GM19395 (cell line): Measurements from ENCODE around the gene ACP5.
A peak's percentile ranks its signal among the peaks of the same experiment; 100 is the strongest.

Experiments used
- ATAC-seq: cut with Tn5 transposase; IDR thresholded peaks from one replicate; pipeline ENCODE4 v1.9.1; 2021; ENCODE audit warnings: mild to moderate bottlenecking, moderate library complexity; ENCODE audit not compliant: unreplicated experiment

ACP5 gene

DNA sequence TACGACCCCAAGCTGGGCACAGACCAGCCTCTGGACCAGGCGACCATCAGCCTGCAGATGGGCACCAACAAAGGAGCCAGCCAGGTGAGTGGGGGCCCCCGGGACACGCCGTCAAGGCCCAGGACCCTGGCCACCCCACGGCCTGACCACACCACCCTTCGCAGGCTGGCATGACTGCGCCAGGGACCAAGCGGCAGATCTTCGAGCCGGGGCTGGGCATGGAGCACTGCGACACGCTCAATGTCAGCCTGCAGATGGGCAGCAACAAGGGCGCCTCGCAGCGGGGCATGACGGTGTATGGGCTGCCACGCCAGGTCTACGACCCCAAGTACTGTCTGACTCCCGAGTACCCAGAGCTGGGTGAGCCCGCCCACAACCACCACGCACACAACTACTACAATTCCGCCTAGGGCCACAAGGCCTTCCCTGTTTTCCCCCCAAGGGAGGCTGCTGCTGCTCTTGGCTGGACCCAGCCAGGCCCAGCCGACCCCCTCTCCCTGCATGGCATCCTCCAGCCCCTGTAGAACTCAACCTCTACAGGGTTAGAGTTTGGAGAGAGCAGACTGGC is 28.0 kb downstream of the ACP5 start:
- no peak for ATAC-seq

DNA sequence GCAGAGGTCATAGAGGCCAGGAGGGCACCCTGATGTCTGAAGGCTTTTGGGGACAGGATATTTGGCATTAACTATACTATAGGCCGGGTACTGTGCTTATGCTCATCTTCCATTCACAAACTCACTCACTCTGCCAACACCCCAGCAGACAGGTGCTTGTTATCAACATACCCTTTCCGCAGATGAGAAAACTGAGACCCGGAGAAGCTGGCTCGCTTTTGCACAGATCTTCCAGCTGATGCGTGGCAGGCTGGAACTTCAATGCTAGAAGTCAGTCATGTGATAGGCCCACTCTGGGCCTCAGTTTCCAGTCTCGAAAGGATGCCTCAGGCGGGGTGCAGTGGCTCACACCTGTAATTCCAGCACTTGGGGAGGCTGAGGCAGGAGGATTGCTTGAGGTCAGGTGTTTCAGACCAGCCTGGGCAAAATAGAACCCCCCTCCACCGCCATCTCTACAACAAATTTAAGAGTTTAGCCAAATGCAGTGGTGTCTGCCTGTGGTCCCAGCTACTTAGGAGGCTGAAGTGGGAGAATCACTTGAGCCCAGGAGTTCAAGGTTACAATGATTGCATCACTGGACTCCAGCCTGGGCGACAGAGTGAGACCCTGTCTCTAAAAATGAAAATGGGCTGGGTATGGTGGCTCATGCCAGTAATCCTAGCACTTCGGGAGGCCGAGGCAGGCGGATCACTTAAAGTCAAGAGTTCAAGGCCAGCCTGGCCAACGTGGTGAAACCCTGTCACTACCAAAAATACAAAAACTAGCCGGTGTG is 29.3 kb downstream of the ACP5 start:
- ATAC-seq, result no peak

DNA sequence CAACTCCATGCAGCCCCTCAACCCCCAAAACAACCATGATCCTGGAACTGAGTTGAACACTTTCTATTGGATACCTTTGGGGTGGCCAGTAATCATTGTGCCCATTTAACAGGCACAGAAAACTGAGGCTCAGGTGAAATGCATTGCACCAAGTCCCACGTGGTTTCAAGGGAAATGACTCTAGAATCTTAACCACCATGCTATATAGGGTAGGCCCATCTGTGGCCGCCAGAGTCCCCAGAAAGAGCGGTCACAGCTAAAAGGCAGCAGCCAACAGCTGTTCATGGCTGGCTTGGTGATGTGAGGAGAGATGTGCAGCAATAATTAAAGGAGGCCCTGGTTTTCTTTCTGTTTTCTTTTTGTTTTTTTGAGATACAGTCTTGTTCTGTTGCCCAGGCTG is 36.2 kb downstream of the ACP5 start:
- no peak for ATAC-seq

DNA sequence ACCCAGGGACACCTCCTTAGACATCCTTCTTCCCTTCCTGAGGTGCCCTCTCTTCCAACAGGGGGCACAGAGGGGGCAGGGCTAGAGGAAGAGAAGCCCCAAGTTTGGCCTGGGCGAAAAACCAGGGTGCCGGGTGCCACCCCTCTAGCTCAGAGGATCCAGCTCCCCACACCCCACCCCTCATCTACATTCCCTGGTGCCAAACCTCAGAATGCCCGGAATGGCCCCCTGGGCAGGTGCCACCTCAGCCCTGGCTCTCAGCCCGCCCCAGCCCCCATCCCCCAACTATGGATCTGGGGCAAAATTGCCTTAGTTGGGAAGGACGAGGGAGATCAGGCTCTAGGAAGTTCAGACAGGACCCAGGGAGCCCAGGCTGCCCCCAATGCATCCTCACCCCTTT is 36.8 kb downstream of the ACP5 start:
- ATAC-seq, result no peak

DNA sequence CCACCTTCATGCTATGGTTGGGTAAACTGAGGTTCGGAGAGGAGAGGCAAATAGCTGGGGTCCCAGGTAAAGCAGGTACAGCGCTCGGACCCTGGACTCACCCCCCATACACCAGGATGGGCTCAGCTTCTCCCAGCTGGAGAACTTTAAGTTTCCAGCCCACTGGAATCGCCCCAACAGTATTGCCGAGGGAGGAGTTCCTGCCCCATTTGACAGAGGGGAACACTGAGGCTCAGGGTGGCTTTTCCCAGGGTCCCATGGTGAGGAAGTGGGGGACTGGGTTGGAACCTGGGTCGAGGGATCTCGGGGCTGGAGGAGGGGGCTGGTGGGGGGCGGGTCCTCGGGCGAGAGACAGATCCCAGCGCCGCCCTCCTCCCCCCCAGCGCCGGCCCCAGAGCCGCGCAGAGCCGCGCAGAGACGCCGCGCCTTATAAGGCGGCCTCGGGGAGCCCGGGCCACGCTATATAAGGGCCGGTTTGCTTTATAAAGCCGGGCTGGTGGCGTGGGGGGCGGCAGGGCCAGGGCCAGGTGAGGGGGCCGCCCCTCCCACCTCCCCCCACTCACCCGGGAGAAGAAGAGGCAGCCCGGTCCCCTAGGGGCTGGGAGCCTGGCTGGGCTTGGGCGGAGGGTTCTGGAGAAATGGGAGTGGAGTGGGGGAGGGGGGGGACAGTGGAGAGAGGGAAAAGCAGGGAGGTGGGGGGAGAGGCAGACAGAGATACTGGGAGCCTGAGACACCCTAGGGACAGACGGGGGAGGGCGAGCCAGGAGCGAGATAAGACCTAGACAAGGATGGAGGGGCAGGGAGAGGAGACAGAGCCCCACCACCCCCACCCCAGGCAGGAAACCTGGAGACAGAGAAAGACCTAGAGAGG is 37.7 kb downstream of the ACP5 start:
- ATAC-seq, result no peak

DNA sequence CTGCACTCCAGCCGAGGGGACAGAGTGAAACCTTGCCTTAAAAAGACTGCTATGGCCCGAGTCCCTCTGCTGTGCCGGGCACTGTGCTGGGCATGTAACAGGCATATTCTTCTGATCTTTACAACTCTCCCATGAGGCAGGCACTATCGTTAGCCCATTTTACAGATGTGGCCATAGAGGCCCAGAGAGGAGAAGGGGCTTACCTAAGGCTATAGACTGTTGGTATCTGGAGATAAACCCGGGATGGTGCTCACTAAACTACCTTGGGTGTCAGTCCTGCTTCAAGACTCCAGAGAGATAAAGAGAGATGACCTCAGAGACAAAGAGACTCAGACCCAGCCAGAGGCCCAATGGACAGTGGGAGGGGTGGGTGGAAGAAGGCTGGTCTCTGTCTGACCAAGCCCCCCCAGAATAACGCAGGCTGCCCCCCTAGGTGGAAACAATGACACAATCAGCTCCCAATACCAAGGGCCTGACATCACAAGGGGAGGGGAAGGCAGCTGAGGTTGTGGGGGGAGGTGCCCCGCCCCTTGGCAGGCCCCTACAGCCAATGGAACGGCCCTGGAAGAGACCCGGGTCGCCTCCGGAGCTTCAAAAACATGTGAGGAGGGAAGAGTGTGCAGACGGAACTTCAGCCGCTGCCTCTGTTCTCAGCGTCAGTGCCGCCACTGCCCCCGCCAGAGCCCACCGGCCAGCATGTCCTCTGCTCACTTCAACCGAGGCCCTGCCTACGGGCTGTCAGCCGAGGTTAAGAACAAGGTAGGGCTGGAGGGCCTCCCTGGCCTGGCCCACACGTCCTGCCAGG is 39.0 kb downstream of the ACP5 start, which contains the start of gene CNN1:
TSS of gene CNN1 (plus strand) at position 620 of the 805 bp plus-strand sequence. CDS start at position 697, 77 bp downstream.
- no peak for ATAC-seq

DNA sequence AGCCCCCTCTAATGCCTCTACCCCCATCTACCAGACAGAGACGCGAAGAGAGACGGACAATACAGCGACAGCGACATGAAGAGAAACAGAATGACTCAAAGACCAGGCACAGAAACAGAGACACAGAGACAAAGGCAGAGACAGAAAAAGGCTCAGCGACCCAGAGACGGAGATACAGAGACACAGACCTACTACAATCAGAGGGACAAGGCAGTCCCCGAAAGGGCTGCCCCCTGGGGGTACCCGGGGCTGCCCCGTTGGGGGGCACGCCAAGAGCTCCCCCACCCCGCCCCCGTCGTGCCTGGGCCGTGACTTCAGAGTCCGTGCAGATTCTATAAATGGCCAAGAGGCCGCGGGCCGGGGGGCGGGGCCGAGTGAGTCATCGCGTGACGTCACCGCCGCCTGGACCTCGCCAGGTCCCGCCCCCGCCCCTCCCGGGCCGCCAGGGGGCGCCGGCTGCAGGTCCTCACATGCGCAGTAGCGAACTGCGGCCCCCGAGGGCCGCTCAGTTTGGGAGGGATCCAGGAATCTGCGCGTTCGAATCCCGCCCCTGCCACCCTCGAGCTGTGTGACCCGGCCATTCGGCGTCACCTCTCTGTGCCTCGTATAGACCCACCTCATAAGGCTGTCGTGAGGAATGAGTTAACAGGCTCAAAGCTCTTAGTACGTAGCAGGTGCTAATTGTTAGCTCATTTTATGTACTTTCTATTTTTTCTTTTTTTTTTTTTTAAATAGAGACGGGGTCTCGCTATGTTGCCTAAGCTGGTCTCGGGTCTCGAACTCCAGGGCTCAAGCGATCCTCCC is 41.5 kb downstream of the ACP5 start:
- ATAC-seq, result no peak

DNA sequence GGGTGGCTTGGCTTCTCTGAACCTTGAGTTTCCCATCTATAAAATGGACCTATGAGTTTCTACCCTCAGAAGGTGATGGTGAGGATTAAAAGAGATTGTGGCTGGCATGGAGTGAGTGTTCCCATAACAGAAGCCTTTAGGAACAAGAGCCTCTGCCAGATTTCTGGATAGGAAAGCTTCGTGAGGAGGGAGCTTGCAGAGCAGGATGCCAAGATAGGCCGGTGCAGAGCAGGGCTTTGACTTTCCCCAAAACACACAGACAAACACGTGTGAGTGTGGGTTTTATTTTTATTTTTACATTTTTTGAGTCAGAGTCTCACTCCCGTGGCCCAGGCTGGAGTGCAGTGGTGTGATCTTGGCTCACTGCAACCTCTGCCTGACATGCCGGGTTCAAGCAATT is 42.5 kb downstream of the ACP5 start:
- ATAC-seq, result no peak

DNA sequence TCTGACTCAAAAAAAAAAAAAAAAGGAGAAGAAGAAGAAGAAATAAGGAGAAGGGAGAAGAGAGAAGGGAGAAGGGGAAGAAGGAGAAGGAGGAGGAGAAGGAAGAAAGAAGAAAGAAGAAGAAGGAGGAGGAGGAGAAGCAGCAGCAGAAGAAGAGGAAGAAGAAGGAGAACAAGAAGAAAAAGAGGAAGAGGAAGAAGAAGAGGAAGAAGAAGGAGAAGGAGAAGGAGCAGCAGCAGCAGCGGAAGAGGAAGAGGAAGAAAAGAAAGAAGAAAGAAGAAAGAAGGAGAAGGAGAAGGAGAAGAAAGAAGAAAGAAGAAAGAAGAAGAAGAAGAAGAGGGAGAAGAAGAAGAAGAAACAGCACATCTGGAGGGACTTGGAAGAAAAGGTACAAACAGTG is 42.9 kb downstream of the ACP5 start:
- no peak for ATAC-seq

DNA sequence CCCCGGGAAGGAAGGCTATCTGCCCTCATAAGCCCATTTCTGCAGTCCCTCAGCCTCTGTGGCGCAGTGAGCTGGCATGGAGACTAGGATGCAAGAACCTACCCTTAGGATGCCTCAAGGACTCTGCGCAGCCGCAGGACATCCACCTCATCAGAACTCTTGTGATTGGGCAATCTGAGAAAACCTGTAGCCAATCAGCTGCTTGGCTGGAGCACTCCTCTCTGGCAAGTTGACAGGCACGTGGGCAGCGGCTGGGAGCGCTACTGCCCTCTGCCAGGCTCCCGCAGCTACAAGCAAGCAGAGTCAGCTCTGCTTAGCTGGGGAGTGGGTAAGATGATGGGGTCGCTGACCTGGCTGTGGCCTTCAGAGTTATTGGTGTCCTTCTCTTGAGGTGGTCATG is 47.0 kb downstream of the ACP5 start:
- no peak for ATAC-seq

DNA sequence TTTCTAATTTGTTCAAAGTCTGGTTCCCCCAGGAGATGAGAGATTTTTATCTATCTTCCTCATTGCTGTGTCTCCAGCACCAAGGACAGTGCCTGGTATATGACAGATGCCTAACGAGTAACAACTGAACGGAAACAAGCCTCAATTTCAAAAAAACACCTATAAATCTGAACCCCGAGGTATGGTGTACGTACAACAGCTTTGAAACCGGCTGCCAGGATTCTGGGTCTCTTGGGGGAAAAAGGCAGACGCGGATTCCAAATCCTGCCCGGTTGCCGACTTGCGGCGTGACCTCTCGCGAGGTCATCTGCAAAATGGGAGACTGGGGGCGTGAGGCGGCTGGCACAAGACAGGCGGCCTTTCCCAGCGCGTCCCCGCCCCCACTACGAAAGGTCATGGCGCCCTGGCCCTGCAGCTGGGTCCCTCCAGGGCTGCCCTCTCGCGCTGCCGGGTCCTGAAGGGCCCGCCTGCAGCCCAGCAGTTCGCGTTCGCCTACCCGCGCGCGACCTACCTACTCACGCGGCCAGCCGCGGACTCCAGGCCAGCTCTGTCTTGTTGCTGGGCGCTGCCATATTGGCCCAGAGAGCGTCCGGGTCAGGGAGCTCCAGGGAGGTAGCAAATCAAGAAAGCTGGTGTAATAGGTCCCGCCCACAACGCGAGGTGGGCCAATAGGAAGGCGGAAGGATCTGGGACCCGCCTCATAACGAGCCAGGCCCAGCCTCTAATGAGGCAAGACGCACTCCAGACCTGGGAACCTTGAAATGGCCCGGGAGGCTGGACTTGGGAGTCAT is 48.7 kb downstream of the ACP5 start, which contains the start of gene ECSIT:
TSS of gene ECSIT (minus strand) at position 584 of the 791 bp plus-strand sequence. CDS start 9,964 bp downstream, outside the sequence.
- peak; percentile 90 for ATAC-seq
